Endodermal cell (in vitro differentiated cells): Measurements from ENCODE around the gene CBLB. TPM values are rescaled to one million over a fixed set of nuclear protein-coding genes. Genes with fewer than 3 reads are reported as not detected.
"Not testable (repeated sequence)": the region's sequence is repeated elsewhere in the genome, so short reads cannot be mapped to it uniquely, and the experiment has no call there.

ENCODE experiments used
- DNase-seq: peaks from one replicate; pipeline ENCODE4 v3.0.0-alpha.2; 2017
- H3K27ac ChIP-seq: 2 replicates; pipeline ENCODE4 v1.5.1; 2013; ENCODE audit warnings: mild to moderate bottlenecking, low read depth, low read length, moderate library complexity
- H3K27me3 ChIP-seq: 2 replicates; pipeline ENCODE4 v1.6.1; 2013; ENCODE audit warnings: mild to moderate bottlenecking, low read length, moderate library complexity; ENCODE audit not compliant: insufficient read depth, control insufficient read depth, poor library complexity, severe bottlenecking
- H3K36me3 ChIP-seq: 2 replicates; pipeline ENCODE4 v1.7.0; 2013; ENCODE audit warnings: mild to moderate bottlenecking, low read length, moderate library complexity; ENCODE audit not compliant: control insufficient read depth, insufficient read depth
- H3K4me1 ChIP-seq: one replicate; pipeline ENCODE4 v1.7.0; 2013; ENCODE audit warnings: low read length; ENCODE audit not compliant: control insufficient read depth, insufficient read depth
- H3K4me3 ChIP-seq: 2 replicates; pipeline ENCODE4 v1.5.1; 2013; ENCODE audit warnings: mild to moderate bottlenecking, low read length, moderate library complexity
- H3K9ac ChIP-seq: 2 replicates; pipeline ENCODE4 v1.6.1; 2013; ENCODE audit warnings: mild to moderate bottlenecking, low read length, moderate library complexity; ENCODE audit not compliant: poor library complexity, severe bottlenecking; ENCODE audit errors: extremely low read depth
- H3K9me3 ChIP-seq: 2 replicates; pipeline ENCODE4 v1.6.1; 2013; ENCODE audit warnings: mild to moderate bottlenecking, low read length, moderate library complexity; ENCODE audit not compliant: control insufficient read depth
- H3K27ac Mint-ChIP-seq: 2 replicates; pipeline ENCODE4 v1.8.0; 2020; ENCODE audit warnings: mixed read lengths
- H3K27me3 Mint-ChIP-seq: 2 replicates; pipeline ENCODE4 v1.8.0; 2021; ENCODE audit warnings: mild to moderate bottlenecking, mixed read lengths; ENCODE audit not compliant: insufficient read depth
- H3K36me3 Mint-ChIP-seq: 2 replicates; pipeline ENCODE4 v1.8.0; 2020; ENCODE audit warnings: low read depth, mixed read lengths
- H3K4me1 Mint-ChIP-seq: 2 replicates; pipeline ENCODE4 v1.8.0; 2020; ENCODE audit warnings: mixed read lengths
- H3K4me3 Mint-ChIP-seq: 2 replicates; pipeline ENCODE4 v1.8.0; 2020; ENCODE audit warnings: mild to moderate bottlenecking, moderate library complexity, mixed read lengths
- H3K9me3 Mint-ChIP-seq: 2 replicates; pipeline ENCODE4 v1.8.0; 2020; ENCODE audit warnings: mild to moderate bottlenecking, mixed read lengths
- CTCF ChIP-seq: fragments of 200-600 bp; sonication (generic); conservative IDR thresholded peaks from 2 replicates; pipeline ENCODE4 v1.5.0; 2021; ENCODE audit warnings: antibody characterized with exemption, mild to moderate bottlenecking
- WGBS, 2 experiments: methylation state at CpG; one replicate each; pipeline versions ENCODE4 v1.1.5 to v1.1.7; 2013; ENCODE audit warnings: missing lambda C conversion rate in 2 of 2, mixed read lengths in 1 of 2; ENCODE audit not compliant: insufficient coverage in 1 of 2, insufficient read length in 1 of 2; 5-methylcytosine and 5-hydroxymethylcytosine counted together
- total RNA-seq, 2 donors: library from RNA; stranded (reverse); fragmentation: NEBNext Ultra II Directional in 1 of 2; extraction: Animal tissue kit (Norgen Biotek cat#: 25700) in 1 of 2; gene quantifications; 2 replicates in 1 of 2; 3 replicates in 1 of 2; pipeline ENCODE4 v1.2.1, GENCODE V29; 2021

Gene CBLB
- total RNA-seq, 2 donors from 2014 or later, result 45.4 to 60.5 TPM

GRCh38 chr3:105729667-105730066, 139.1 kb downstream of the CBLB start:
- 96% methylated on average over 3 of the region's 3 CpGs; no CpG with 5 or more reads in 1 of the 2 experiments for WGBS, 2 experiments
- no peak overlapping the region for H3K27ac Mint-ChIP-seq

GRCh38 chr3:105728771-105729312, 140.0 kb downstream of the CBLB start:
- WGBS, 2 experiments, result 72 to 100% methylated on average over 1 to 3 of the region's 3 CpGs
- no peak overlapping the region for H3K4me3 ChIP-seq
- DNase-seq, result no peak
- H3K27me3 ChIP-seq, result no peaks in the 10 kb centered on the region
- Mint-ChIP-seq H3K36me3 (peaks cover 45% of the 10 kb centered on the region), H3K27ac (no peak overlapping the region), H3K9me3 (peaks cover 17% of the 10 kb centered on the region), H3K4me3 (no peak overlapping the region), H3K4me1 (no peaks in the 10 kb centered on the region), H3K27me3 (no peaks in the 10 kb centered on the region)
- peaks cover 19% of the 10 kb centered on the region for H3K36me3 ChIP-seq
- H3K9me3 ChIP-seq, result peaks cover 21% of the 10 kb centered on the region
- H3K9ac ChIP-seq, result no peak overlapping the region
- no peak for TF ChIP-seq CTCF
- H3K27ac ChIP-seq, result no peak overlapping the region
- no peaks in the 10 kb centered on the region for H3K4me1 ChIP-seq

More at GRCh38 chr3:105729667-105730066, 139.1 kb downstream of the CBLB start:
- Histone ChIP-seq H3K9me3 (peaks cover 21% of the 10 kb centered on the region), H3K4me1 (no peaks in the 10 kb centered on the region), H3K36me3 (peaks cover 19% of the 10 kb centered on the region), H3K9ac (no peak overlapping the region), H3K27ac (no peak overlapping the region), H3K4me3 (no peak overlapping the region), H3K27me3 (no peaks in the 10 kb centered on the region)
- Mint-ChIP-seq H3K4me3 (no peak overlapping the region), H3K27me3 (no peaks in the 10 kb centered on the region), H3K4me1 (no peaks in the 10 kb centered on the region), H3K36me3 (peaks cover 49% of the 10 kb centered on the region), H3K9me3 (peaks cover 17% of the 10 kb centered on the region)
- no peak for DNase-seq
- no peak for TF ChIP-seq CTCF

GRCh38 chr3:105727036-105727435, 141.8 kb downstream of the CBLB start:
- DNase-seq, H3K4me1 Mint-ChIP-seq, H3K4me1 ChIP-seq, H3K4me3 ChIP-seq, H3K27me3 Mint-ChIP-seq, H3K27ac ChIP-seq, H3K27me3 ChIP-seq, H3K4me3 Mint-ChIP-seq, H3K27ac Mint-ChIP-seq, H3K9ac ChIP-seq: not testable (repeated sequence)
- peaks cover 17% of the 10 kb centered on the region for H3K36me3 ChIP-seq
- H3K9me3 ChIP-seq, result peaks cover 21% of the 10 kb centered on the region
- peaks cover 31% of the 10 kb centered on the region for H3K36me3 Mint-ChIP-seq
- H3K9me3 Mint-ChIP-seq, result peaks cover 17% of the 10 kb centered on the region
- 90 to 99% methylated on average over 3 of the region's 3 CpGs for WGBS, 2 experiments
